ENCODE results near the gene LDB2.

LDB2 gene

GRCh38 chr4:16754104-16754503 lies 144.3 kb downstream of the LDB2 start:
- no peaks in the 10 kb centered on the region for H3K36me3 Mint-ChIP-seq (ENCODE audit: low read depth)
- no peak overlapping the region for H3K4me3 Mint-ChIP-seq
- no peaks in the 10 kb centered on the region for H3K9me3 Mint-ChIP-seq
- H3K4me1 Mint-ChIP-seq (ENCODE audit: low read depth) = no peaks in the 10 kb centered on the region
- no peak overlapping the region for H3K27ac Mint-ChIP-seq
- no peaks in the 10 kb centered on the region for H3K27me3 Mint-ChIP-seq (ENCODE audit: low read depth)

- H3K27me3 Mint-ChIP-seq (ENCODE audit: low read depth) = no peaks in the 10 kb centered on the region
- H3K9me3 Mint-ChIP-seq = no peaks in the 10 kb centered on the region
- H3K4me1 Mint-ChIP-seq (ENCODE audit: low read depth) = no peaks in the 10 kb centered on the region
- H3K4me3 Mint-ChIP-seq = no peak overlapping the region
- H3K27ac Mint-ChIP-seq = no peak overlapping the region
- no peaks in the 10 kb centered on the region for H3K36me3 Mint-ChIP-seq (ENCODE audit: low read depth)
Measured at GRCh38 chr4:16752150-16752549, 146.3 kb downstream of the LDB2 start.

GRCh38 chr4:16750882-16751642 lies 147.4 kb downstream of the LDB2 start:
- no peak overlapping the region for H3K4me3 Mint-ChIP-seq
- H3K9me3 Mint-ChIP-seq = no peaks in the 10 kb centered on the region
- H3K4me1 Mint-ChIP-seq (ENCODE audit: low read depth) = no peaks in the 10 kb centered on the region

GRCh38 chr4:16750216-16750615 lies 148.2 kb downstream of the LDB2 start:
- Mint-ChIP-seq H3K36me3 (ENCODE audit: low read depth) (no peaks in the 10 kb centered on the region), H3K4me1 (ENCODE audit: low read depth) (no peaks in the 10 kb centered on the region), H3K4me3 (no peak overlapping the region), H3K27me3 (ENCODE audit: low read depth) (no peaks in the 10 kb centered on the region), H3K9me3 (no peaks in the 10 kb centered on the region), H3K27ac (no peak overlapping the region)

More at GRCh38 chr4:16750882-16751642, 147.4 kb downstream of the LDB2 start:
- no peaks in the 10 kb centered on the region for H3K36me3 Mint-ChIP-seq (ENCODE audit: low read depth)
- H3K27ac Mint-ChIP-seq = no peak overlapping the region
- no peaks in the 10 kb centered on the region for H3K27me3 Mint-ChIP-seq (ENCODE audit: low read depth)

- no peaks in the 10 kb centered on the region for H3K27me3 Mint-ChIP-seq (ENCODE audit: low read depth)
- no peak overlapping the region for H3K4me3 Mint-ChIP-seq
- H3K27ac Mint-ChIP-seq = no peak overlapping the region
- H3K4me1 Mint-ChIP-seq (ENCODE audit: low read depth) = no peaks in the 10 kb centered on the region
- H3K36me3 Mint-ChIP-seq (ENCODE audit: low read depth) = no peaks in the 10 kb centered on the region
- H3K9me3 Mint-ChIP-seq = no peaks in the 10 kb centered on the region
Measured at GRCh38 chr4:16745887-16746286, 152.6 kb downstream of the LDB2 start.

GRCh38 chr4:16745009-16745635 lies 153.3 kb downstream of the LDB2 start:
- H3K9me3 Mint-ChIP-seq = no peaks in the 10 kb centered on the region
- H3K4me1 Mint-ChIP-seq (ENCODE audit: low read depth) = no peaks in the 10 kb centered on the region
- H3K27ac Mint-ChIP-seq = no peak overlapping the region
- no peaks in the 10 kb centered on the region for H3K27me3 Mint-ChIP-seq (ENCODE audit: low read depth)
- no peak overlapping the region for H3K4me3 Mint-ChIP-seq
- no peaks in the 10 kb centered on the region for H3K36me3 Mint-ChIP-seq (ENCODE audit: low read depth)

- Mint-ChIP-seq H3K4me3 (no peak overlapping the region), H3K9me3 (no peaks in the 10 kb centered on the region), H3K36me3 (ENCODE audit: low read depth) (no peaks in the 10 kb centered on the region), H3K27me3 (ENCODE audit: low read depth) (no peaks in the 10 kb centered on the region), H3K27ac (no peak overlapping the region), H3K4me1 (ENCODE audit: low read depth) (no peaks in the 10 kb centered on the region)
Measured at GRCh38 chr4:16741287-16741686, 157.2 kb downstream of the LDB2 start.

GRCh38 chr4:16739997-16740624 lies 158.3 kb downstream of the LDB2 start:
- H3K9me3 Mint-ChIP-seq = no peaks in the 10 kb centered on the region
- H3K27ac Mint-ChIP-seq = no peak overlapping the region
- H3K4me1 Mint-ChIP-seq (ENCODE audit: low read depth) = no peaks in the 10 kb centered on the region
- no peak overlapping the region for H3K4me3 Mint-ChIP-seq
- H3K36me3 Mint-ChIP-seq (ENCODE audit: low read depth) = no peaks in the 10 kb centered on the region
- no peaks in the 10 kb centered on the region for H3K27me3 Mint-ChIP-seq (ENCODE audit: low read depth)

- Mint-ChIP-seq H3K36me3 (ENCODE audit: low read depth) (no peaks in the 10 kb centered on the region), H3K27me3 (ENCODE audit: low read depth) (no peaks in the 10 kb centered on the region), H3K4me1 (ENCODE audit: low read depth) (no peaks in the 10 kb centered on the region), H3K9me3 (no peaks in the 10 kb centered on the region), H3K27ac (no peak overlapping the region), H3K4me3 (no peak overlapping the region)
Measured at GRCh38 chr4:16738558-16738957, 159.9 kb downstream of the LDB2 start.

GRCh38 chr4:16733509-16733908 lies 164.9 kb downstream of the LDB2 start:
- Mint-ChIP-seq H3K4me3 (no peak overlapping the region), H3K4me1 (ENCODE audit: low read depth) (no peaks in the 10 kb centered on the region), H3K9me3 (no peaks in the 10 kb centered on the region)

GRCh38 chr4:16732741-16733140 lies 165.7 kb downstream of the LDB2 start:
- no peaks in the 10 kb centered on the region for H3K36me3 Mint-ChIP-seq (ENCODE audit: low read depth)

More at GRCh38 chr4:16733509-16733908, 164.9 kb downstream of the LDB2 start:
- H3K36me3 Mint-ChIP-seq (ENCODE audit: low read depth) = no peaks in the 10 kb centered on the region
- no peak overlapping the region for H3K27ac Mint-ChIP-seq
- no peaks in the 10 kb centered on the region for H3K27me3 Mint-ChIP-seq (ENCODE audit: low read depth)

GRCh38 chr4:16731776-16732380 lies 166.6 kb downstream of the LDB2 start:
- Mint-ChIP-seq H3K36me3 (ENCODE audit: low read depth) (no peaks in the 10 kb centered on the region), H3K27ac (no peak overlapping the region), H3K27me3 (ENCODE audit: low read depth) (no peaks in the 10 kb centered on the region)

More at GRCh38 chr4:16732741-16733140, 165.7 kb downstream of the LDB2 start:
- Mint-ChIP-seq H3K27ac (no peak overlapping the region), H3K9me3 (no peaks in the 10 kb centered on the region), H3K27me3 (ENCODE audit: low read depth) (no peaks in the 10 kb centered on the region), H3K4me1 (ENCODE audit: low read depth) (no peaks in the 10 kb centered on the region), H3K4me3 (no peak overlapping the region)

GRCh38 chr4:16730522-16731205 lies 167.8 kb downstream of the LDB2 start:
- H3K4me1 Mint-ChIP-seq (ENCODE audit: low read depth) = no peaks in the 10 kb centered on the region
- no peaks in the 10 kb centered on the region for H3K9me3 Mint-ChIP-seq
- H3K27ac Mint-ChIP-seq = no peak overlapping the region
- H3K36me3 Mint-ChIP-seq (ENCODE audit: low read depth) = no peaks in the 10 kb centered on the region
- H3K27me3 Mint-ChIP-seq (ENCODE audit: low read depth) = no peaks in the 10 kb centered on the region
- no peak overlapping the region for H3K4me3 Mint-ChIP-seq

More at GRCh38 chr4:16731776-16732380, 166.6 kb downstream of the LDB2 start:
- Mint-ChIP-seq H3K4me1 (ENCODE audit: low read depth) (no peaks in the 10 kb centered on the region), H3K4me3 (no peak overlapping the region), H3K9me3 (no peaks in the 10 kb centered on the region)

- H3K4me1 Mint-ChIP-seq (ENCODE audit: low read depth) = no peaks in the 10 kb centered on the region
- no peaks in the 10 kb centered on the region for H3K27me3 Mint-ChIP-seq (ENCODE audit: low read depth)
- H3K4me3 Mint-ChIP-seq = no peak overlapping the region
- no peak overlapping the region for H3K27ac Mint-ChIP-seq
- H3K9me3 Mint-ChIP-seq = no peaks in the 10 kb centered on the region
- H3K36me3 Mint-ChIP-seq (ENCODE audit: low read depth) = no peaks in the 10 kb centered on the region
Measured at GRCh38 chr4:16729336-16729735, 169.1 kb downstream of the LDB2 start.

Measured in T-helper 1 cell treated with Interleukin-12 subunit alpha and Interleukin-12 subunit beta and Interleukin-4 antibody, amounts not matched to agents 30 μg/mL and 1 μg/mL, for 36 hours (primary cell).